K562 (cell line): Measurements from ENCODE around the gene TRMT10A. TPM values are rescaled to one million over a fixed set of nuclear protein-coding genes. Genes with fewer than 3 reads are reported as not detected.

ENCODE experiments used
- ATF4 ChIP-seq: fragments of 450-650 bp; formaldehyde crosslinking; IDR thresholded peaks from 2 replicates; pipeline ENCODE4 v1.4.0; 2022; ENCODE audit warnings: mild to moderate bottlenecking, moderate library complexity
- ESRRB ChIP-seq: fragments of 250-450 bp; sonication (Bioruptor Pico); IDR thresholded peaks from 2 replicates; pipeline ENCODE4 v1.5.0; 2020; ENCODE audit warnings: mild to moderate bottlenecking, moderate library complexity, borderline replicate concordance
- ETV5 ChIP-seq: sonication (generic); formaldehyde crosslinking; IDR thresholded peaks from 2 replicates; pipeline ENCODE4 v1.4.0; 2020; ENCODE audit warnings: low read depth, mild to moderate bottlenecking, missing genetic modification reagents
- HDAC8 ChIP-seq: fragments of 450-650 bp; IDR thresholded peaks from 2 replicates; pipeline ENCODE4 v1.6.1; 2016; ENCODE audit warnings: mild to moderate bottlenecking, missing genetic modification characterization, moderate library complexity, missing compliant biosample characterization
- KDM2B ChIP-seq: fragments of 250-450 bp; sonication (Bioruptor Pico); IDR thresholded peaks from 2 replicates; pipeline ENCODE4 v1.8.0; 2021; ENCODE audit warnings: mild to moderate bottlenecking, moderate library complexity
- MEIS2 ChIP-seq: fragments of 450-650 bp; IDR thresholded peaks from 2 replicates; pipeline ENCODE4 v1.6.1; 2014; ENCODE audit warnings: mild to moderate bottlenecking; ENCODE audit not compliant: partially characterized antibody
- NFRKB ChIP-seq: fragments of 450-650 bp; IDR thresholded peaks from 2 replicates; pipeline ENCODE4 v1.6.1; 2016; ENCODE audit warnings: low read depth
- NR1H2 ChIP-seq: sonication (generic); formaldehyde crosslinking; IDR thresholded peaks from 2 replicates; pipeline ENCODE4 v1.4.0; 2020; ENCODE audit warnings: mild to moderate bottlenecking, missing genetic modification reagents
- RFX1 ChIP-seq: fragments of 450-650 bp; IDR thresholded peaks from 2 replicates; pipeline ENCODE4 v1.6.1; 2016; ENCODE audit warnings: mild to moderate bottlenecking, moderate library complexity
- SIX5 ChIP-seq, 2 experiments: IDR thresholded peaks; 2 replicates each; pipeline ENCODE4 v1.6.1; 2011; ENCODE audit warnings: low read length in 2 of 2, borderline replicate concordance in 1 of 2, low read depth in 1 of 2, mild to moderate bottlenecking in 1 of 2, moderate library complexity in 1 of 2; ENCODE audit not compliant: insufficient read depth in 1 of 2
- SMAD2 ChIP-seq: fragments of 150-350 bp; IDR thresholded peaks from 2 replicates; pipeline ENCODE4 v1.6.1; 2014; ENCODE audit warnings: low read depth, mild to moderate bottlenecking, low read length
- SUPT5H ChIP-seq: fragments of 450-650 bp; IDR thresholded peaks from 2 replicates; pipeline ENCODE4 v1.6.1; 2016
- ZBTB11 ChIP-seq, 3 experiments: fragments of 200-800 bp in 1 of 3; fragments of 250-450 bp in 1 of 3; fragments of 450-650 bp in 1 of 3; sonication (Bioruptor Pico) in 1 of 3; sonication (Bioruptor generic) in 1 of 3; formaldehyde crosslinking in 1 of 3; IDR thresholded peaks; 2 replicates each; pipeline versions ENCODE4 v1.6.1 to v1.8.0; 2016 to 2022; ENCODE audit warnings: mild to moderate bottlenecking in 2 of 3, missing genetic modification characterization in 2 of 3, missing compliant biosample characterization in 1 of 3, moderate library complexity in 1 of 3
- ZFX ChIP-seq: sonication (generic); formaldehyde crosslinking; IDR thresholded peaks from 2 replicates; pipeline ENCODE4 v1.8.0; 2022; ENCODE audit warnings: mild to moderate bottlenecking, missing genetic modification reagents, moderate library complexity
- ZMIZ1 ChIP-seq, 2 experiments: fragments of 150-350 bp in 1 of 2; IDR thresholded peaks; 2 replicates each; pipeline ENCODE4 v1.6.1; 2012 to 2016; ENCODE audit warnings: low read depth in 2 of 2, low read length in 2 of 2, mild to moderate bottlenecking in 1 of 2, moderate library complexity in 1 of 2
- ZNF165 ChIP-seq: fragments of 250-450 bp; sonication (Bioruptor Pico); IDR thresholded peaks from 2 replicates; pipeline ENCODE4 v1.4.0; 2020; ENCODE audit warnings: borderline replicate concordance
- polyA plus RNA-seq, 8 experiments: library from polyadenylated mRNA; depleted of rRNA in 4 of 8; stranded (reverse) in 5 of 8; unstranded in 3 of 8; fragments of >200 nt; fragmentation: Nextera tagmentation in 2 of 8; fragmentation: Illumina TruSeq in 1 of 8; extraction: Ambion mirVana in 2 of 8; extraction: Trizol in 1 of 8; gene quantifications; 2 replicates each; pipeline versions ENCODE4 v1.2.1 to v1.2.3, GENCODE V29; 2011 to 2014; ENCODE audit warnings: inconsistent platforms in 1 of 8, missing spikeins in 1 of 8
- total RNA-seq, 7 experiments: library from RNA; depleted of rRNA in 6 of 7; stranded (reverse); fragments of >200 nt in 6 of 7; fragmentation: Illumina TruSeq in 2 of 7; extraction: Trizol in 2 of 7; gene quantifications; 2 replicates each; pipeline versions ENCODE4 v1.2.1 to v1.2.3, GENCODE V29; 2011 to 2021; ENCODE audit warnings: low replicate concordance in 1 of 7
- TF ChIP-seq, protein P1 (sequence below): sonication (generic); formaldehyde crosslinking; IDR thresholded peaks from 2 replicates; pipeline ENCODE4 v1.8.1; 2023; ENCODE audit warnings: mild to moderate bottlenecking, missing genetic modification reagents

The TRMT10A gene
- total and polyA plus RNA-seq, 9 of the 15 experiments (the other 6 are each of a cell fraction or from before 2014, with no cell fraction given), result 6.5 to 16.1 (median 12.7) TPM

GRCh38 chr4:99563310-99564186, at the start of gene TRMT10A (continued):
- TF ChIP-seq RFX1 (peak; percentile 90), ZFX (peak; percentile 96), HDAC8 (0 out of 2 replicates have a peak, but pooled peaks have one; percentile 29), NFRKB (0 out of 2 replicates have a peak, but pooled peaks have one; percentile 52), ATF4 (CRISPR knock-in tag) (no peak), ZBTB11 (CRISPR knock-in tag; IDR thresholded peaks at IDR 0.05) (peak in 2 of 3 experiments; percentile 50 to 90; a peak in 4 of 6 replicates), MEIS2 (peak; percentile 65), ETV5 (CRISPR knock-in tag) (peak; percentile 38; the same call in 1 of the 2 replicates), KDM2B (CRISPR knock-in tag) (no peak), SMAD2 (no peak), SIX5 (IDR thresholded peaks at IDR 0.05; ENCODE audit: borderline replicate concordance in 1 of 2, insufficient read depth in 1 of 2, low read depth in 1 of 2, low read length in 2 of 2) (peak; percentile 76 to 80), ESRRB (CRISPR knock-in tag) (no peak), ZMIZ1 (IDR thresholded peaks at IDR 0.05; ENCODE audit: low read depth in 2 of 2, low read length in 2 of 2) (peak in 1 of 2 experiments; percentile 44; a peak in 1 of 4 replicates), NR1H2 (no peak), SUPT5H (peak; percentile 81), ZNF165 (CRISPR knock-in tag) (no peak)
- TF ChIP-seq, protein P1, sequence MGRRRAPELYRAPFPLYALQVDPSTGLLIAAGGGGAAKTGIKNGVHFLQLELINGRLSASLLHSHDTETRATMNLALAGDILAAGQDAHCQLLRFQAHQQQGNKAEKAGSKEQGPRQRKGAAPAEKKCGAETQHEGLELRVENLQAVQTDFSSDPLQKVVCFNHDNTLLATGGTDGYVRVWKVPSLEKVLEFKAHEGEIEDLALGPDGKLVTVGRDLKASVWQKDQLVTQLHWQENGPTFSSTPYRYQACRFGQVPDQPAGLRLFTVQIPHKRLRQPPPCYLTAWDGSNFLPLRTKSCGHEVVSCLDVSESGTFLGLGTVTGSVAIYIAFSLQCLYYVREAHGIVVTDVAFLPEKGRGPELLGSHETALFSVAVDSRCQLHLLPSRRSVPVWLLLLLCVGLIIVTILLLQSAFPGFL (CRISPR knock-in tag), result no peak
